IMR-90 (cell line): Measurements from ENCODE around the gene RASAL1. TPM values are rescaled to one million over a fixed set of nuclear protein-coding genes. Genes with fewer than 3 reads are reported as not detected.

Experiments used
- ATAC-seq: fragments of 200-7000 bp; cut with Tn5 transposase; 2 replicates; pipeline ENCODE4 v1.9.1; 2020; ENCODE audit warnings: low read depth, mild to moderate bottlenecking, moderate library complexity
- BruUV-seq: library from RNA; stranded (reverse); fragments of 400-500 nt; replicated peaks from 2 replicates; lab custom pipeline; 2021; lab: Mats Ljungman, UMichigan
- CTCF ChIA-PET: fragments of 300-600 bp; formaldehyde crosslinking; extraction: SDS; loops from one replicate; lab custom pipeline; 2021; ENCODE audit warnings: antibody characterized with exemption; lab: Yijun Ruan, JAX
- POLR2A ChIA-PET: fragments of 300-600 bp; sonication (Branson Sonifier 250); formaldehyde crosslinking; loops from one replicate; lab custom pipeline; 2022; ENCODE audit warnings: antibody characterized with exemption; ENCODE audit not compliant: unreplicated experiment; lab: Charles Lee
- DNase-seq: peaks from one replicate; pipeline ENCODE4 v3.0.0; 2013
- H2AFZ ChIP-seq: replicated peaks from 2 replicates; pipeline ENCODE3; 2013; ENCODE audit warnings: low read length, mild to moderate bottlenecking; ENCODE audit not compliant: poor library complexity
- H2AK5ac ChIP-seq: 2 replicates; pipeline ENCODE4 v1.6.1; 2013; ENCODE audit warnings: low read depth, low read length, inconsistent platforms
- H2AK9ac ChIP-seq: replicated peaks from 2 replicates; pipeline ENCODE3; 2013; ENCODE audit warnings: mild to moderate bottlenecking, low read depth, low read length, moderate library complexity; ENCODE audit not compliant: poor library complexity
- H2BK120ac ChIP-seq: 2 replicates; pipeline ENCODE4 v1.6.1; 2013; ENCODE audit warnings: low read depth, low read length, inconsistent platforms
- H2BK15ac ChIP-seq: 3 replicates; pipeline ENCODE4 v1.6.1; 2013; ENCODE audit warnings: low read depth, low read length, inconsistent platforms
- H2BK20ac ChIP-seq: 2 replicates; pipeline ENCODE4 v1.6.1; 2013; ENCODE audit warnings: low read depth, mild to moderate bottlenecking, inconsistent platforms, low read length, moderate library complexity
- H2BK5ac ChIP-seq: 2 replicates; pipeline ENCODE4 v1.6.1; 2013; ENCODE audit warnings: mild to moderate bottlenecking, low read depth, low read length, inconsistent platforms; ENCODE audit not compliant: poor library complexity, severe bottlenecking
- H3K14ac ChIP-seq: replicated peaks from 2 replicates; pipeline ENCODE4 v1.6.1; 2013; ENCODE audit warnings: low read depth, low read length, inconsistent platforms
- H3K18ac ChIP-seq: 2 replicates; pipeline ENCODE4 v1.6.1; 2013; ENCODE audit warnings: low read depth, low read length, control low read depth
- H3K23ac ChIP-seq: 2 replicates; pipeline ENCODE4 v1.6.1; 2013; ENCODE audit warnings: low read depth, low read length, inconsistent platforms
- H3K27ac ChIP-seq: 2 replicates; pipeline ENCODE4 v1.5.1; 2013; ENCODE audit warnings: mild to moderate bottlenecking, control low read depth, low read length; ENCODE audit not compliant: insufficient read depth
- H3K27me3 ChIP-seq: 2 replicates; pipeline ENCODE4 v1.6.1; 2013; ENCODE audit warnings: low read length; ENCODE audit not compliant: control insufficient read depth, insufficient read depth
- H3K36me3 ChIP-seq: 2 replicates; pipeline ENCODE4 v1.6.1; 2013; ENCODE audit warnings: low read length, mixed read lengths; ENCODE audit not compliant: control insufficient read depth, insufficient read depth
- H3K4ac ChIP-seq: 2 replicates; pipeline ENCODE4 v1.6.1; 2013; ENCODE audit warnings: low read depth, low read length, inconsistent platforms
- H3K4me1 ChIP-seq: 2 replicates; pipeline ENCODE4 v1.6.1; 2013; ENCODE audit warnings: low read length, mixed read lengths; ENCODE audit not compliant: control insufficient read depth, insufficient read depth
- H3K4me2 ChIP-seq: 2 replicates; pipeline ENCODE4 v1.6.1; 2013; ENCODE audit warnings: low read depth, mild to moderate bottlenecking, control low read depth, low read length, moderate library complexity
- H3K4me3 ChIP-seq: 2 replicates; pipeline ENCODE4 v1.5.1; 2013; ENCODE audit warnings: low read depth, mild to moderate bottlenecking, control low read depth, low read length, moderate library complexity; ENCODE audit not compliant: insufficient read depth
- H3K56ac ChIP-seq: 2 replicates; pipeline ENCODE4 v1.6.1; 2013; ENCODE audit warnings: low read length, inconsistent platforms; ENCODE audit not compliant: insufficient read depth; ENCODE audit errors: extremely low read depth
- H3K79me1 ChIP-seq, 2 experiments: 2 replicates each; pipeline ENCODE4 v1.6.1; 2013; ENCODE audit warnings: low read length in 2 of 2, inconsistent platforms in 1 of 2, low read depth in 1 of 2
- H3K9ac ChIP-seq: 2 replicates; pipeline ENCODE4 v1.6.1; 2013; ENCODE audit warnings: low read depth, low read length, control low read depth
- H3K9me1 ChIP-seq: 2 replicates; pipeline ENCODE4 v1.6.1; 2013; ENCODE audit warnings: low read length, inconsistent platforms; ENCODE audit not compliant: insufficient read depth
- H3K9me3 ChIP-seq: 2 replicates; pipeline ENCODE4 v1.6.1; 2013; ENCODE audit warnings: low read length; ENCODE audit not compliant: control insufficient read depth, insufficient read depth
- H4K20me1 ChIP-seq: 2 replicates; pipeline ENCODE4 v1.6.1; 2013; ENCODE audit warnings: low read length, inconsistent platforms; ENCODE audit not compliant: insufficient read depth
- H4K5ac ChIP-seq: 2 replicates; pipeline ENCODE4 v1.6.1; 2013; ENCODE audit warnings: mild to moderate bottlenecking, low read depth, low read length, control low read depth
- H4K8ac ChIP-seq, 2 experiments: 2 replicates each; pipeline ENCODE4 v1.6.1; 2013; ENCODE audit warnings: low read depth in 2 of 2, low read length in 2 of 2, control low read depth in 1 of 2, inconsistent platforms in 1 of 2
- H4K91ac ChIP-seq: 2 replicates; pipeline ENCODE4 v1.6.1; 2013; ENCODE audit warnings: low read depth, low read length, inconsistent platforms; ENCODE audit not compliant: insufficient read depth
- BHLHE40 ChIP-seq: fragments of 150-350 bp; IDR thresholded peaks from 2 replicates; pipeline ENCODE4 v1.6.1; 2016; ENCODE audit warnings: mild to moderate bottlenecking, low read depth, low read length
- CEBPB ChIP-seq: IDR thresholded peaks from 2 replicates; pipeline ENCODE4 v1.6.1; 2012; ENCODE audit warnings: low read depth, low read length, improper control_type of control experiment
- CTCF ChIP-seq: conservative IDR thresholded peaks from 2 replicates; pipeline ENCODE4 v1.5.1; 2012; ENCODE audit warnings: mild to moderate bottlenecking, low read depth, low read length, improper control_type of control experiment
- FOS ChIP-seq: fragments of 150-350 bp; IDR thresholded peaks from 2 replicates; pipeline ENCODE4 v1.6.1; 2016; ENCODE audit warnings: low read depth, low read length
- MXI1 ChIP-seq: IDR thresholded peaks from 2 replicates; pipeline ENCODE4 v1.6.1; 2012; ENCODE audit warnings: low read depth, mild to moderate bottlenecking, low read length, moderate library complexity, borderline replicate concordance
- NFE2L2 ChIP-seq: fragments of 150-350 bp; IDR thresholded peaks from 2 replicates; pipeline ENCODE4 v1.6.1; 2016; ENCODE audit warnings: low read depth, mild to moderate bottlenecking, low read length
- SMC3 ChIP-seq: fragments of 150-350 bp; IDR thresholded peaks from 2 replicates; pipeline ENCODE4 v1.6.1; 2016; ENCODE audit warnings: low read depth, mild to moderate bottlenecking, antibody characterized with exemption, low read length, moderate library complexity
- WGBS, 2 experiments: methylation state at CpG; one replicate each; pipeline versions ENCODE4 v1.1.5 to v1.1.7; 2013; ENCODE audit warnings: missing lambda C conversion rate in 2 of 2; ENCODE audit not compliant: insufficient read length in 1 of 2; ENCODE audit errors: extremely low coverage in 2 of 2; 5-methylcytosine and 5-hydroxymethylcytosine counted together
- dilution Hi-C: fragments of 300-500 bp; cut with HindIII; formaldehyde crosslinking; loops from one replicate; pipeline ENCODE4 v1.14.3; 2018; ENCODE audit warnings: low sequenced_read_pairs; ENCODE audit not compliant: unreplicated experiment
- in situ Hi-C: fragments of 300-500 bp; cut with MboI; formaldehyde crosslinking; loops from 3 replicates; pipeline ENCODE4 v1.14.3; 2019; ENCODE audit warnings: low sequenced_read_pairs, inconsistent platforms, mixed read lengths
- intact Hi-C: fragments of 100-400 bp; cut with micrococcal nuclease; formaldehyde crosslinking; loops from 2 replicates; pipeline ENCODE4 v1.10.0; 2022
- polyA plus RNA-seq, 3 experiments: library from polyadenylated mRNA; depleted of rRNA; stranded (reverse); fragments of >200 nt; gene quantifications; 2 replicates each; pipeline ENCODE4 v1.2.3, GENCODE V29; 2012; ENCODE audit warnings: low replicate concordance in 1 of 3
- total RNA-seq: library from RNA; depleted of rRNA; stranded (reverse); fragments of >200 nt; gene quantifications from 2 replicates; pipeline ENCODE4 v1.2.3, GENCODE V29; 2012

Gene RASAL1
- total and polyA plus RNA-seq, 2 of the 4 experiments (the other 2 are of a cell fraction), result not detected

- dilution Hi-C loops, result no loop called here
- in situ Hi-C loops, result no loop called here
These were observed 62.0 kb downstream of the RASAL1 start for GRCh38 chr12:113073586-113073985.

More at GRCh38 chr12:113073586-113073985, 62.0 kb downstream of the RASAL1 start:
- H4K91ac ChIP-seq, result no peak overlapping the region
- H2BK20ac ChIP-seq, result no peak overlapping the region
- H3K4me3 ChIP-seq, result no peak overlapping the region
- H3K4me1 ChIP-seq, result no peaks in the 10 kb centered on the region
- H3K9me3 ChIP-seq, result no peaks in the 10 kb centered on the region
- H2BK5ac ChIP-seq, result no peak overlapping the region
- H3K27me3 ChIP-seq, result peaks cover 12% of the 10 kb centered on the region
- no TSS peak for BruUV-seq
- H2AFZ ChIP-seq, result no peak overlapping the region
- H4K20me1 ChIP-seq, result no peaks in the 10 kb centered on the region
- H3K36me3 ChIP-seq, result no peaks in the 10 kb centered on the region
- H3K4ac ChIP-seq, result no peak overlapping the region
- H2BK15ac ChIP-seq, result no peak overlapping the region
- WGBS, 2 experiments, result 25% methylated on average over 1 of the region's 3 CpGs; no CpG with 5 or more reads in 1 of the 2 experiments
- no peak for DNase-seq
- ChIA-PET CTCF (no interaction called here), POLR2A (no interaction called here)
- no peak overlapping the region for H2BK120ac ChIP-seq
- no peak overlapping the region for H3K18ac ChIP-seq
- no peak overlapping the region for H3K23ac ChIP-seq
- no peak overlapping the region for H3K4me2 ChIP-seq
- intact Hi-C loops, result no loop called here
- H2AK5ac ChIP-seq, result no peak overlapping the region
- no peak overlapping the region for H3K56ac ChIP-seq
- ATAC-seq, result no peak
- no peaks in the 10 kb centered on the region for H3K9me1 ChIP-seq
- no peak overlapping the region for H3K9ac ChIP-seq
- H2AK9ac ChIP-seq, result no peak overlapping the region
- no peak overlapping the region for H4K8ac ChIP-seq
- H3K79me1 ChIP-seq, result no peaks in the 10 kb centered on the region
- H4K5ac ChIP-seq, result no peak overlapping the region
- no peak overlapping the region for H3K14ac ChIP-seq
- TF ChIP-seq MXI1 (no peak), CTCF (no peak), CEBPB (no peak), FOS (no peak), SMC3 (no peak), BHLHE40 (no peak), NFE2L2 (no peak)
- no peak overlapping the region for H3K27ac ChIP-seq
